CD4-positive, alpha-beta T cell treated with Interleukin-2 at 100 ng/mL for 4 hours (primary cell): ENCODE results near the gene NQO1.

Experiments used
- DNase-seq: peaks from one replicate; pipeline ENCODE4 v3.0.0-alpha.2; 2020; ENCODE audit warnings: low spot score

NQO1 gene

GRCh38 chr16:69706256-69706974, 19.9 kb downstream of the NQO1 start:
- no peak for DNase-seq

GRCh38 chr16:69703638-69704037, 22.7 kb downstream of the NQO1 start:
- no peak for DNase-seq

DNA sequence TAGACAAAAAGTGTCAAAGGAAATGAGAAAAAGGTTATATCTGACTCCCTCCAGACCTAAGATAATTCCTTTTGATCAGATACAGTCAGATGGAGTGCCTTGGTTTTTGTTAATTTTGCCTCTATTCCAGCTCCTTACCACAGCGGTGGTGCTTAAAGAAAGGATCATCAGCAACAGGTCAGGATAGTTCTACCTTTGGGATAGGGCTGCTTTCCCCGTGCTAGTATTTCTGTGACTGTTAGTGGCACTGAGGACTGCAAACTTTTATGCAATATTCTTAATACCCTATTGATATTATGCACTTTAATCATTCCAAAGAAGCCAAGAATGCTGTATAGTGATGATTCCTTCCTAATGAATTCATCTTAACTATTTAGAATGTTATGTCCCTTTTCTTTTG, 24.5 kb downstream of the NQO1 start:
- no peak for DNase-seq

- DNase-seq, result no peak
These were observed 24.9 kb downstream of the NQO1 start for GRCh38 chr16:69701452-69701851.

DNA sequence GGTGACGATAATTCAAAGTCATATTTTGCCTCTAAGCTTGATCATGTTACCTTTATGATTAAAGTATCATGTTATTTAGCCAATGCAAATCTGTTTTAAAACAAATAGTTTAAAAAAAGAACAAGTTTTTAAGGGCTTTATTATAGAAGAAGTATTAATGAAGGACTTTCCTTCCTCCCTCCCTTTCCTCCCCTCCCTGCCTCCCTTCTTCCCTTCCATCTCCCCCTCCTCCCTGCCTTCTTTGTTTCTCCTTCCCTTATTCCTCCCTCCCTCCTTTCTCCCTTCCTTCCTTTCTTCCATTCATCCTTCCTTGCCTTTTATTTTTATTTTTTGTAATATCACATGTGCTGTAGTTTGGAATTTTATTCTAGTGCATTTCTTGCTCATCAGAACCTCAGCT, 26.4 kb downstream of the NQO1 start:
- DNase-seq, result no peak

- DNase-seq, result no peak
These were observed 28.0 kb downstream of the NQO1 start for GRCh38 chr16:69698404-69698803.

DNA sequence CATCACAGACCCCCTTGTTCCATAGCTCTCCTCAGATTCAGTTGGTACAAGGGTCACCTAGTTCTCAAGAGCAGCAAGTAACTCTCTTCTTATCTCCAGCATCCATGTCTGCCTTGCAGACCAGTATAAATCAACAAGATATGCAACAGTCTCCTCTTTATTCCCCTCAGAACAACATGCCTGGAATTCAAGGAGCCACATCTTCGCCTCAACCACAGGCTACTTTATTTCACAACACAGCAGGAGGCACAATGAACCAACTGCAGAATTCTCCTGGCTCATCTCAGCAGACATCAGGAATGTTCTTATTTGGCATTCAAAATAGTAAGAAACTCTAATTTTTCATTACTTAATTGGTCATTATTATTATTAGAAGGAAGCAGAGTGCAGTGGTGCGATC, 32.4 kb downstream of the NQO1 start:
- DNase-seq, result no peak

GRCh38 chr16:69691980-69692911, 34.1 kb downstream of the NQO1 start:
- no peak for DNase-seq

GRCh38 chr16:69688589-69688988, 37.8 kb downstream of the NQO1 start:
- no peak for DNase-seq

DNA sequence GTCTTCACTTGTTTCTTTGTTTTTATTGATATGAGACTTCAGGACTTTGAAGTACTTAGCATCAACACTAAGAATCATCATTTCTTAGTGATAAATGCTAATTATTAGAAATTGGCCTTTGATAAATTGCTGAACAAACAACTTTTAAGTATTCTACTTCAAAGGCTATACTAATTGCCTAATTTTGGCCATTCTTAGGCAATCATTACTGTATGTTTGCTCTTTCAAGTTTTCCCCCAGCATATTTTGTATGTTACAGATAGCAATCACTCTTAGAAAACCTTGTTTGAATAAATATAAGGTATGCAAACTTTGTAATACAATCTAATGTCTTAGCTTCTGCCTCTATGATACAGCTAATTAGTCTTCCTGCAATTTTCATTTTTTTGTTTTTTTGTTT, 46.0 kb downstream of the NQO1 start:
- no peak for DNase-seq

GRCh38 chr16:69672998-69673713, 53.2 kb downstream of the NQO1 start:
- no peak for DNase-seq

DNA sequence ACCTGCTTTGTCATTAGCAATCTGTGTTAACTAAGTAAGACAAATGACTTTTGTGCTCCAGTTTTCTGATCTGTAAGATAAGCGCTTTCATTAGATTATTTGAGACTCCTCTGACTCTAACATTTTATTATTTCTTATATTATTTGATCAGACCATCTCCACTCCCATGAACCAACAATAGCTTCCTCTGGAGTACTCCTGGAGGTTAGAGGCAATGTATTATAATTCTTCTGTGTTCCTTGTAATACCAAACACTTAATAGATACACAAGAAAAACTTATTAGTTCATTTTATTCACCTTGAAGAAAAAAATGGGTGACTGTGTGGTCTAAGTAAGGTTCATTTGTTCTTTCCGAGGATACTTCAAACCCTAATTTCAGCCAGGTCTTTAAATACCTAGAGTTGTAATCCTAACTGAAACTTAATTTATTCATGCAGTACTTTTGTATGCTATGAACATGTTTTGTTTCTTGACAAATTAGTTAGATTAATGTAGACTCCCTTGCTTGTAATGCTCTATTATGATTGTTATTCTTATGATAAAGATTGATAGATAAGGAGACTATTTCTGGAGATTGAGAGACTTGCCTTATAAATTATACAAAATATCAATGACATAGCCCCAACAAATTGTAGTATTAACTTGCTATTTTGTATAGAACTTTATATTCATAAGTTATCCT, 53.9 kb downstream of the NQO1 start:
- DNase-seq, result no peak

DNA sequence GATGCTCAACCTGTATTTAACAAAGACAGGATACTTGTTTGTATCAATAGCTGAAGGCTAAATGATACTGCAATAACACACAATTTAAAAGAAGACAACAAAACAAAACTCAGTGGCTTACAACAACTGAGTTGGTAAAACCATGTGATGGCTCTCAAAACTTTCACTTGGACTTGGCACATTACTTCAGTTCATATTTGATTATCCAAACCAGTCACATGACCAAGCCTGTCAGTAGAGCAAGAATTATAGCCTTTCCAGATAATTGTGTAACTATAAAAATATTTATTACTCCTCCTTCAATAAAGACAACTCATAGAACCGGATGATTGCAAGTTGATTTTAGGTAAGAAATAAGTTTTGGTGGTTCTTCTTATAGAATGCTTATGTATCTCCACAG, 56.8 kb downstream of the NQO1 start:
- DNase-seq, result no peak

GRCh38 chr16:69663846-69664245, 62.5 kb downstream of the NQO1 start:
- DNase-seq, result no peak

GRCh38 chr16:69662901-69663300, 63.5 kb downstream of the NQO1 start:
- DNase-seq, result no peak

DNA sequence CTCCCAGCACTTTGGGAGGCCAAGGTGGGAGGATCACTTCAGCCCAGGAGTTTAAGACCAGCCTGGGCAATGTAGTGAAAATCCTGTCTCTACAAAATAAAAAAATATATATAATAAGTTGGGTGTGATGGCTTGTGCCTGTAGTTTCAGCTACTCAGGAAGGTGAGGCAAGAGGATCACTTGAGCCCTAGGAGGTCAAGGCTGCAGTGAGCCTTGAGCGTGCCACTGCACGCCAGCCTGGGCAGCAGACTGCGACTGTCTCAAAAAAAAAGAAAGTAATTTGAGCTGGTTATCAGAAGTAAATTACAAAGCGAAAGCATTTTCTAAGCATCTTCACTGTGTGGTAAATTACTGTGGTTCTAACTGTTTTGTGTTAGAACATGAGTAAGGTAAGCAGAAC, 66.2 kb downstream of the NQO1 start:
- no peak for DNase-seq
